WTC11 (cell line): ENCODE results near the gene AIF1.

Experiments
- CREB1 ChIP-seq: sonication (generic); formaldehyde crosslinking; IDR thresholded peaks from 2 replicates; pipeline ENCODE4 v1.8.0; 2023; ENCODE audit warnings: mild to moderate bottlenecking, missing genetic modification reagents
- JUN ChIP-seq: sonication (generic); formaldehyde crosslinking; IDR thresholded peaks from 2 replicates; pipeline ENCODE4 v1.8.0; 2023; ENCODE audit warnings: mild to moderate bottlenecking, missing genetic modification reagents
- NFATC4 ChIP-seq: fragments of 250-450 bp; sonication (Bioruptor Pico); IDR thresholded peaks from 2 replicates; pipeline ENCODE4 v1.9.0; 2021; ENCODE audit warnings: mild to moderate bottlenecking
- NFYB ChIP-seq: sonication (generic); formaldehyde crosslinking; conservative IDR thresholded peaks from 2 replicates; pipeline ENCODE4 v1.8.0; 2022; ENCODE audit warnings: low read depth, missing genetic modification reagents
- NR2C2 ChIP-seq: sonication (generic); formaldehyde crosslinking; IDR thresholded peaks from 2 replicates; pipeline ENCODE4 v1.8.0; 2022; ENCODE audit warnings: mild to moderate bottlenecking, missing genetic modification reagents
- SOX15 ChIP-seq: fragments of 250-450 bp; sonication (Bioruptor Pico); IDR thresholded peaks from 2 replicates; pipeline ENCODE4 v1.9.0; 2021; ENCODE audit warnings: mild to moderate bottlenecking
- TCF7 ChIP-seq: sonication (generic); formaldehyde crosslinking; IDR thresholded peaks from 2 replicates; pipeline ENCODE4 v1.8.0; 2022; ENCODE audit warnings: mild to moderate bottlenecking, low read depth, missing genetic modification reagents, moderate library complexity
- TEAD4 ChIP-seq: sonication (generic); formaldehyde crosslinking; IDR thresholded peaks from 2 replicates; pipeline ENCODE4 v1.8.0; 2022; ENCODE audit warnings: mild to moderate bottlenecking, missing genetic modification reagents
- ZNF423 ChIP-seq: fragments of 250-450 bp; sonication (Bioruptor Pico); IDR thresholded peaks from 2 replicates; pipeline ENCODE4 v2.1.2; 2022; ENCODE audit warnings: mild to moderate bottlenecking, moderate library complexity
- TF ChIP-seq, protein P1 (sequence below): fragments of 200-600 bp; IDR thresholded peaks from 2 replicates; pipeline ENCODE4 v1.8.0; 2022; ENCODE audit warnings: antibody characterized with exemption
- TF ChIP-seq, protein P2 (sequence below): sonication (generic); formaldehyde crosslinking; conservative IDR thresholded peaks from 2 replicates; pipeline ENCODE4 v1.8.1; 2023; ENCODE audit warnings: mild to moderate bottlenecking, low read depth, missing genetic modification reagents, moderate library complexity
- TF ChIP-seq, protein P3 (sequence below): sonication (generic); formaldehyde crosslinking; IDR thresholded peaks from 2 replicates; pipeline ENCODE4 v1.8.0; 2022; ENCODE audit warnings: mild to moderate bottlenecking, missing genetic modification reagents

DNA sequence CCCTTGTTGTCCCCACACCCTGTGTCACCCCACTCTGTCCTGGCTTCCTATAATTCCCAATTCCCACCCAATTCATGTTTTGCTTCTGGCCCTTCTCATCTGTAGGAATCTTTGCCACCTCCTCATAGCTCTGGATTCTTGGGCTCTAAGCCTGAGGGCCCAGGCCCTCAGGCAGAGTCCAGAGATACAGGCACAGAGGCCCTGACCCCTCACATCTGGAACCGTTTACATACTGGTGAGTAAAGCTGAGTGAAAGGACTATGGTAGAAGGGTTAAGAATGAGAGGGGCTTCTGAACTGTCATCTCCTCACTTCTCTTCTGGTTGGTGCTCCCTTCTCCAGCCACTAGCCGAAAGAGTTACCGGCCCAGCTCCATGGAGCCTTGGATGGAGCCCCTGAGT lies 19.1 kb downstream of the AIF1 start:
- TF ChIP-seq TEAD4 (CRISPR knock-in tag) (no peak), CREB1 (CRISPR knock-in tag) (no peak), SOX15 (CRISPR knock-in tag) (no peak), ZNF423 (no peak), TCF7 (CRISPR knock-in tag) (no peak), JUN (CRISPR knock-in tag) (no peak), NFYB (CRISPR knock-in tag) (no peak), NFATC4 (CRISPR knock-in tag) (no peak), NR2C2 (CRISPR knock-in tag) (no peak)
- TF ChIP-seq, protein P1, sequence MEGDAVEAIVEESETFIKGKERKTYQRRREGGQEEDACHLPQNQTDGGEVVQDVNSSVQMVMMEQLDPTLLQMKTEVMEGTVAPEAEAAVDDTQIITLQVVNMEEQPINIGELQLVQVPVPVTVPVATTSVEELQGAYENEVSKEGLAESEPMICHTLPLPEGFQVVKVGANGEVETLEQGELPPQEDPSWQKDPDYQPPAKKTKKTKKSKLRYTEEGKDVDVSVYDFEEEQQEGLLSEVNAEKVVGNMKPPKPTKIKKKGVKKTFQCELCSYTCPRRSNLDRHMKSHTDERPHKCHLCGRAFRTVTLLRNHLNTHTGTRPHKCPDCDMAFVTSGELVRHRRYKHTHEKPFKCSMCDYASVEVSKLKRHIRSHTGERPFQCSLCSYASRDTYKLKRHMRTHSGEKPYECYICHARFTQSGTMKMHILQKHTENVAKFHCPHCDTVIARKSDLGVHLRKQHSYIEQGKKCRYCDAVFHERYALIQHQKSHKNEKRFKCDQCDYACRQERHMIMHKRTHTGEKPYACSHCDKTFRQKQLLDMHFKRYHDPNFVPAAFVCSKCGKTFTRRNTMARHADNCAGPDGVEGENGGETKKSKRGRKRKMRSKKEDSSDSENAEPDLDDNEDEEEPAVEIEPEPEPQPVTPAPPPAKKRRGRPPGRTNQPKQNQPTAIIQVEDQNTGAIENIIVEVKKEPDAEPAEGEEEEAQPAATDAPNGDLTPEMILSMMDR: no peak
- TF ChIP-seq, protein P2, sequence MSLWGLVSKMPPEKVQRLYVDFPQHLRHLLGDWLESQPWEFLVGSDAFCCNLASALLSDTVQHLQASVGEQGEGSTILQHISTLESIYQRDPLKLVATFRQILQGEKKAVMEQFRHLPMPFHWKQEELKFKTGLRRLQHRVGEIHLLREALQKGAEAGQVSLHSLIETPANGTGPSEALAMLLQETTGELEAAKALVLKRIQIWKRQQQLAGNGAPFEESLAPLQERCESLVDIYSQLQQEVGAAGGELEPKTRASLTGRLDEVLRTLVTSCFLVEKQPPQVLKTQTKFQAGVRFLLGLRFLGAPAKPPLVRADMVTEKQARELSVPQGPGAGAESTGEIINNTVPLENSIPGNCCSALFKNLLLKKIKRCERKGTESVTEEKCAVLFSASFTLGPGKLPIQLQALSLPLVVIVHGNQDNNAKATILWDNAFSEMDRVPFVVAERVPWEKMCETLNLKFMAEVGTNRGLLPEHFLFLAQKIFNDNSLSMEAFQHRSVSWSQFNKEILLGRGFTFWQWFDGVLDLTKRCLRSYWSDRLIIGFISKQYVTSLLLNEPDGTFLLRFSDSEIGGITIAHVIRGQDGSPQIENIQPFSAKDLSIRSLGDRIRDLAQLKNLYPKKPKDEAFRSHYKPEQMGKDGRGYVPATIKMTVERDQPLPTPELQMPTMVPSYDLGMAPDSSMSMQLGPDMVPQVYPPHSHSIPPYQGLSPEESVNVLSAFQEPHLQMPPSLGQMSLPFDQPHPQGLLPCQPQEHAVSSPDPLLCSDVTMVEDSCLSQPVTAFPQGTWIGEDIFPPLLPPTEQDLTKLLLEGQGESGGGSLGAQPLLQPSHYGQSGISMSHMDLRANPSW (CRISPR knock-in tag): no peak
- TF ChIP-seq, protein P3, sequence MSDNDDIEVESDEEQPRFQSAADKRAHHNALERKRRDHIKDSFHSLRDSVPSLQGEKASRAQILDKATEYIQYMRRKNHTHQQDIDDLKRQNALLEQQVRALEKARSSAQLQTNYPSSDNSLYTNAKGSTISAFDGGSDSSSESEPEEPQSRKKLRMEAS (CRISPR knock-in tag): no peak
